Spleen (tissue), 11 donors: ENCODE measurements around the gene CCDC92B. TPM values are rescaled to one million over a fixed set of nuclear protein-coding genes. Genes with fewer than 3 reads are reported as not detected.

Experiments used
- DNase-seq: peaks from one replicate; pipeline ENCODE4 v3.0.0-alpha.2; 2020
- H3K27ac ChIP-seq, 8 donors: fragments of 200-600 bp; sonication (generic) in 7 of 8; 1 replicate in 4 of 8; 2 replicates in 4 of 8; pipeline versions ENCODE4 v1.5.0 to v1.8.0; 2016 to 2021; ENCODE audit warnings: inconsistent platforms in 4 of 8, mild to moderate bottlenecking in 4 of 8, moderate library complexity in 1 of 8
- H3K27me3 ChIP-seq, 7 donors: fragments of 200-600 bp; sonication (generic) in 6 of 7; replicated peaks in 1 of 7; 1 replicate in 4 of 7; 2 replicates in 3 of 7; pipeline versions ENCODE4 v1.5.0 to v1.8.0; 2016 to 2021; ENCODE audit warnings: inconsistent platforms in 3 of 7, mild to moderate bottlenecking in 1 of 7
- H3K36me3 ChIP-seq, 6 donors: fragments of 200-600 bp; sonication (generic) in 5 of 6; 1 replicate in 4 of 6; 2 replicates in 2 of 6; pipeline versions ENCODE4 v1.5.0 to v1.8.0; 2016 to 2021; ENCODE audit warnings: inconsistent platforms in 2 of 6
- H3K4me1 ChIP-seq, 6 donors: fragments of 200-600 bp; sonication (generic) in 5 of 6; 1 replicate in 3 of 6; 2 replicates in 3 of 6; pipeline versions ENCODE4 v1.5.0 to v1.8.0; 2016 to 2021; ENCODE audit warnings: inconsistent platforms in 3 of 6
- H3K4me3 ChIP-seq, 8 donors: fragments of 200-600 bp; sonication (generic) in 7 of 8; 1 replicate in 4 of 8; 2 replicates in 4 of 8; pipeline versions ENCODE4 v1.5.0 to v1.8.0; 2016 to 2021; ENCODE audit warnings: inconsistent platforms in 4 of 8, mild to moderate bottlenecking in 4 of 8, moderate library complexity in 2 of 8
- H3K9me3 ChIP-seq, 8 donors: fragments of 200-600 bp; sonication (generic) in 7 of 8; 1 replicate in 4 of 8; 2 replicates in 4 of 8; pipeline versions ENCODE4 v1.5.0 to v1.8.0; 2016 to 2021; ENCODE audit warnings: inconsistent platforms in 4 of 8
- POLR2A ChIP-seq, 3 donors: fragments of 450-650 bp; IDR thresholded peaks; one replicate each; pipeline ENCODE4 v1.5.1; 2017; ENCODE audit warnings: antibody characterized with exemption in 3 of 3, mild to moderate bottlenecking in 1 of 3
- POLR2AphosphoS5 ChIP-seq, 3 donors: sonication (generic); formaldehyde crosslinking; IDR thresholded peaks; one replicate each; pipeline ENCODE4 v1.5.1; 2017; ENCODE audit warnings: antibody characterized with exemption in 3 of 3
- WGBS, 5 donors: extraction: QIAGEN DNeasy Blood & Tissue Kit in 3 of 5; methylation state at CpG; one replicate each; pipeline versions ENCODE4 v1.1.5 to v1.1.7; 2013 to 2018; 5-methylcytosine and 5-hydroxymethylcytosine counted together
- intact Hi-C: fragments of 100-400 bp; cut with DNase I; formaldehyde crosslinking; loops from one replicate; pipeline ENCODE4 v1.15.0; 2023; ENCODE audit warnings: low total_unique reads
- polyA plus RNA-seq, 3 donors: library from polyadenylated mRNA; stranded (reverse); fragments of 200-250 nt; gene quantifications; one replicate each; pipeline ENCODE4 v1.2.1, GENCODE V29; 2013
- total RNA-seq, 7 donors: library from RNA; depleted of rRNA in 3 of 7; stranded (reverse); fragments of >200 nt in 3 of 7; fragmentation: NEBNext Ultra II Directional in 4 of 7; extraction: Animal tissue kit (Norgen Biotek cat#: 25700) in 4 of 7; gene quantifications; one replicate each; pipeline versions ENCODE4 v1.1.0 to v1.2.1, GENCODE V29; 2016 to 2021
- TF ChIP-seq, protein P1 (sequence below), 11 experiments: fragments of 200-600 bp in 7 of 11; fragments of 450-650 bp in 4 of 11; sonication (generic) in 4 of 11; IDR thresholded peaks in 8 of 11; conservative IDR thresholded peaks in 3 of 11; 1 replicate in 7 of 11; 2 replicates in 4 of 11; pipeline versions ENCODE4 v1.4.0 to v1.8.0; 2016 to 2021; ENCODE audit warnings: antibody characterized with exemption in 11 of 11, inconsistent platforms in 4 of 11, mild to moderate bottlenecking in 1 of 11
- donor health status: healthy with polysubstance abuse.
- donor health status: DM: no; HTN: no; CAD: no; lungs with moderate emphysema.
- donor health status: DM: no; HTN: no; CAD: no.
- donor health status: Bipolar disorder and iron deficiency.
- donor health status: healthy.
- donor health status: DM: no; HTN: no; CAD: no.
- donor health status: DM: yes; HTN: yes; CAD: no.

The CCDC92B gene
- total and polyA plus RNA-seq, 10 donors, result 0.03 to 0.26 (median 0.20) TPM; not detected in 3

DNA sequence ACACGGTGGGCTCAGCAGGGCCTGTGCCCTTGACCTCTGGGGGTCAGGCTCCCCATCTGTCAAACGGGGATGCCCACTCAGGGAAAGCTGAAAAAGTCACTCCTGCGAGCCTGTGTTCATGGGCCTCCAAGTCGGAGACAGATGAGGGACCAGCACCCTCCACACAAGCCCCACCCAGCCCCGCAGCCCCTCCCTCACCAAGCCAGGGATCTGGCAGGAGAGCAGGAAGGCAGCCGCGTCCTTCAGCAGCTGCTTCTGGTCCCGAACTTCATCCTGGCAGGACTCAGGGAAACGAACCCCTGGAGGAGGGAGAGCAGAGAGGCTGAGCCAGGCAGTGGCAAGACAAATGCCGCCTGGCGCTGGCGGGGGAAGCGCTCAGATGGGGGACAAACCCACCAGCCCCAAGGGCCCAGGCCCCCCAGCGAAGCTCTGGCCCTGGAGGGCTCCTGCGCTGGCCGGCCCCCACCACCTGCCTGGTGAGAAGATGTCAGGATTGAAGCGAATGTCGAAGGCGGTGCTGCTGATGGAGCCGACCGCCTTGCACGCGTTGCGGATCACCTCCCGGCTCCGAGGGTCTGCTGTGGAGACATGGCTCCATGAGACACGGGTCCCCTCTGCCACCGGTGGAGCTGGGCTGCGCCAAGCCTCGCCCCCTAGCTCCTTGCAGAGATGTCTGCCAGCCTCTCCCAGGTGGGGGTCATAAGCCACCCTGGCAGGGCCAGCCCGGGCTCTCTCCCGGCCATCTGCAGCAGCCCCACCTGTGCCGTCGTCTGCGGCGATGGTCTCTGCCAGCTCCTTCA, 53.3 kb downstream of the CCDC92B start:
- H3K4me3 ChIP-seq, result no peak overlapping the region
- no peaks in the 10 kb centered on the region for H3K4me1 ChIP-seq
- TF ChIP-seq POLR2A (IDR thresholded peaks at IDR 0.05), result no peak
- peak in 1 of 3 donors; percentile 45 for TF ChIP-seq POLR2AphosphoS5 (IDR thresholded peaks at IDR 0.05)
- 89 to 98% (median 90%) methylated on average over 9 to 36 of the region's 36 CpGs for WGBS, 5 donors
- peaks cover 0 to 100% (median 87%) of the 10 kb centered on the region in 6 donors for H3K36me3 ChIP-seq
- H3K27ac ChIP-seq, result no peak overlapping the region
- no peaks in the 10 kb centered on the region for H3K9me3 ChIP-seq
- DNase-seq, result peak; percentile 74
- H3K27me3 ChIP-seq, result no peaks in the 10 kb centered on the region
- intact Hi-C loops, result no loop called here

DNA sequence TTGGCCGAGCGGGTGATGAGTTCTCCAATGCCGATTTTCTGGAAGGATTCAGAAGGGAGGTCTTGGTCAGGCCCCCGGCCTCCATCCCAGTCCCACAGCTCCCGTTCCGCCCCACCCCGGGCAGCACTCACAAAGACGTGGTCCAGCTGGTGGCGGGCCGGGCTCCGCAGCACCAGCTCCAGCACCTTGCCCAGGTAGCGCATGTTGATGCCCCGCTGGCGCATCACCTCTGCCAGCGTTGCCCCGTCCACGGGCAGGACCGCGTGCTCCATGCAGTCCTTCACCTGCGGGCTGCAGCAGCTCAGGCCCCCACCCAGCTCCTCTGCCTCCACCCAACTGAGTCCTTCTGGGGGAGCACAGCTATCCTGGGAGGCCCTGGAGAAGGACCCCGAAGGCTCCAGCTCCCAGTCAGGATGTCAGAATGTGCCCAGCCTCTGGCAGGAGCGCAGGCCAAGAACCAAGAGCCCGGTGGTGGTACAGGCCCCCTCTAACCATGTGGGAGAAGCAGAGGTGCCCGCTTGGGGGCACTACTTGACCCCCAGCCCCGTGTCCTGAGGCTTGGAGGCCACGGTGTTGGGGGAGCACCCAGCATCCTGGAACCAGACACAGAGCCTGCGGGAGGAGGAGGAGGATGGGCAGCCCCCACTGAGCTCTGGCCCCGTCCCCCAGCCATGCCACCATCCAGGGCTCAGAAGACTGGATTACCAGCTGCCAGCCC, 54.0 kb downstream of the CCDC92B start:
- peak; percentile 59 for DNase-seq
- Histone ChIP-seq H3K9me3 (no peaks in the 10 kb centered on the region), H3K27ac (no peak overlapping the region), H3K27me3 (no peaks in the 10 kb centered on the region), H3K4me1 (peaks cover 0 to 3% (median 0%) of the 10 kb centered on the region in 6 donors), H3K4me3 (no peak overlapping the region), H3K36me3 (peaks cover 0 to 100% (median 87%) of the 10 kb centered on the region in 6 donors)
- intact Hi-C loops, result no loop called here
- WGBS, 5 donors, result 92 to 96% (median 94%) methylated on average over 14 to 28 of the region's 28 CpGs
- TF ChIP-seq, protein P1, sequence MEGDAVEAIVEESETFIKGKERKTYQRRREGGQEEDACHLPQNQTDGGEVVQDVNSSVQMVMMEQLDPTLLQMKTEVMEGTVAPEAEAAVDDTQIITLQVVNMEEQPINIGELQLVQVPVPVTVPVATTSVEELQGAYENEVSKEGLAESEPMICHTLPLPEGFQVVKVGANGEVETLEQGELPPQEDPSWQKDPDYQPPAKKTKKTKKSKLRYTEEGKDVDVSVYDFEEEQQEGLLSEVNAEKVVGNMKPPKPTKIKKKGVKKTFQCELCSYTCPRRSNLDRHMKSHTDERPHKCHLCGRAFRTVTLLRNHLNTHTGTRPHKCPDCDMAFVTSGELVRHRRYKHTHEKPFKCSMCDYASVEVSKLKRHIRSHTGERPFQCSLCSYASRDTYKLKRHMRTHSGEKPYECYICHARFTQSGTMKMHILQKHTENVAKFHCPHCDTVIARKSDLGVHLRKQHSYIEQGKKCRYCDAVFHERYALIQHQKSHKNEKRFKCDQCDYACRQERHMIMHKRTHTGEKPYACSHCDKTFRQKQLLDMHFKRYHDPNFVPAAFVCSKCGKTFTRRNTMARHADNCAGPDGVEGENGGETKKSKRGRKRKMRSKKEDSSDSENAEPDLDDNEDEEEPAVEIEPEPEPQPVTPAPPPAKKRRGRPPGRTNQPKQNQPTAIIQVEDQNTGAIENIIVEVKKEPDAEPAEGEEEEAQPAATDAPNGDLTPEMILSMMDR (IDR thresholded peaks at IDR 0.05 in 8 of 11, conservative IDR thresholded peaks at IDR 0.05 in 3 of 11), result no peak
- no peak for TF ChIP-seq POLR2A (IDR thresholded peaks at IDR 0.05)
- TF ChIP-seq POLR2AphosphoS5 (IDR thresholded peaks at IDR 0.05), result no peak

DNA sequence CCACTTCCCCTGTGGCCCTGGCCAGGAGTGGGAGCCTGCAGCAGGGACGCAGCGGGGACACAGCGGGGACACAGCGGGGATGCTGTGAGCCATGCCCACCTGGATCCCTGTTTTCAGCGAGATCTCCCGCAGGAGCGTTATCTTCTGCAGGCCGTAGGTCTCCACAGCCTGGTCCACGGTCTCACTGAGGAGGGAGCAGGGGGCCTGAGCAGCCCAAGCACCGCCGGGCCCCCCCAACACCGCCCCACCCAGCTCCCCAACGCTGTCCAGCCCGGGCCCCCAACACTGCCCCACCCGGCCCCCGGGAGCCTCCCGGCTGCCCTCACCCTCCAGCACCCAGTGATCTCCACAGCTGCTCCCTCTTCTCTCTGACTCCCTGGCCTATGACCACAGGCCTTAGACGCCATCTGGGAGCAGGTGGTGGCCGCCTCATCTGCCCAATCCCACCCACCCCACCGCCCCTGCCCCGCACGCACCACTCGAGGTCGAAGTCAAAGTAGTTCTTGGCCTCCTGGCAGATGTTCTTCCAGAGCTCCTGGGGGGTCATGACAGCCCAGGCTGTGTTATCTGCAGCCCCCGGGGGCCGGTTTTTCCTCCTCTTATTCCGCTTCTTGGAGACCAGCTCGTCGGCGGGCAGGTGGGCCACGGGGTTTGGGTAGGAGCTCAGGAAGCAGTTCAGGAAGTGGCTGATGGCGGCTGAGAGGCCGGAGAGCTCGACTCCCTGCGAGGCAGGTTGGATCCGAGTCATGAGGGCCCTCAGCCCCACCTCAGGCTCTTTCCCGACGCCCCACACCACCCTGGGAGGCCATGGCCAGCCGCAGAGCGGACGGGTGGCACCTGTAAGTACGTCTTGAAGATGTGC, 54.8 kb downstream of the CCDC92B start:
- TF ChIP-seq POLR2AphosphoS5 (IDR thresholded peaks at IDR 0.05) (no peak), POLR2A (IDR thresholded peaks at IDR 0.05) (no peak)
- TF ChIP-seq, protein P1 (IDR thresholded peaks at IDR 0.05 in 8 of 11, conservative IDR thresholded peaks at IDR 0.05 in 3 of 11), result no peak
- H3K4me1 ChIP-seq, result peaks cover 0 to 11% (median 6%) of the 10 kb centered on the region in 6 donors
- no peak overlapping the region for H3K4me3 ChIP-seq
- H3K36me3 ChIP-seq, result peaks cover 0 to 100% (median 84%) of the 10 kb centered on the region in 6 donors
- H3K27ac ChIP-seq, result no peak overlapping the region
- intact Hi-C loops, result no loop called here
- no peaks in the 10 kb centered on the region for H3K27me3 ChIP-seq
- WGBS, 5 donors, result 88 to 93% (median 89%) methylated on average over 19 to 42 of the region's 42 CpGs
- peak; percentile 58 for DNase-seq
- no peaks in the 10 kb centered on the region for H3K9me3 ChIP-seq
